Prostate gland (tissue), 2 donors: Measurements from ENCODE around the gene LARP4B. TPM values are rescaled to one million over a fixed set of nuclear protein-coding genes. Genes with fewer than 3 reads are reported as not detected.

Experiments used
- DNase-seq: peaks from one replicate; pipeline ENCODE4 v3.0.0-alpha.2; 2019; ENCODE audit warnings: low spot score
- H3K27ac ChIP-seq, 2 donors: fragments of 200-600 bp; sonication (generic); 2 replicates each; pipeline ENCODE4 v1.5.1; 2017 to 2019
- H3K27me3 ChIP-seq: fragments of 200-600 bp; sonication (generic); replicated peaks from 2 replicates; pipeline ENCODE4 v1.5.1; 2019; ENCODE audit not compliant: insufficient read depth
- H3K36me3 ChIP-seq, 2 donors: fragments of 200-600 bp; sonication (generic); 1 replicate in 1 of 2; 2 replicates in 1 of 2; pipeline versions ENCODE4 v1.5.1 to v1.8.1; 2017 to 2019
- H3K4me1 ChIP-seq: fragments of 200-600 bp; sonication (generic); replicated peaks from 2 replicates; pipeline ENCODE4 v1.5.1; 2019
- H3K4me3 ChIP-seq, 2 donors: fragments of 200-600 bp; sonication (generic); 2 replicates each; pipeline ENCODE4 v1.5.1; 2017 to 2019
- H3K9me3 ChIP-seq: fragments of 200-600 bp; sonication (generic); 2 replicates; pipeline ENCODE4 v1.5.1; 2017
- CTCF ChIP-seq, 4 experiments: fragments of 200-600 bp in 2 of 4; fragments of 450-650 bp in 2 of 4; sonication (generic) in 2 of 4; IDR thresholded peaks; 1 replicate in 3 of 4; 2 replicates in 1 of 4; pipeline ENCODE4 v1.5.1; 2016 to 2019; ENCODE audit warnings: antibody characterized with exemption in 4 of 4, mild to moderate bottlenecking in 2 of 4, moderate library complexity in 2 of 4
- POLR2A ChIP-seq: fragments of 450-650 bp; IDR thresholded peaks from one replicate; pipeline ENCODE4 v1.6.1; 2016; ENCODE audit warnings: antibody characterized with exemption, mild to moderate bottlenecking
- POLR2AphosphoS5 ChIP-seq: sonication (generic); formaldehyde crosslinking; IDR thresholded peaks from one replicate; pipeline ENCODE4 v1.6.1; 2017; ENCODE audit warnings: antibody characterized with exemption
- WGBS: methylation state at CpG from one replicate; pipeline ENCODE4 v1.1.5; 2018; 5-methylcytosine and 5-hydroxymethylcytosine counted together
- intact Hi-C: fragments of 100-400 bp; cut with DNase I; formaldehyde crosslinking; loops from one replicate; pipeline ENCODE4 v1.14.2; 2022
- total RNA-seq, 2 donors: library from RNA; depleted of rRNA; stranded (reverse); fragments of >200 nt; gene quantifications; one replicate each; pipeline ENCODE4 v1.1.0, GENCODE V29; 2016

The LARP4B gene
- total RNA-seq, 2 donors from 2014 or later: 51.9 to 95.4 TPM

GRCh38 chr10:870564-871166 lies 60.8 kb downstream of the LARP4B start:
- intact Hi-C loops: no loop called here
- Histone ChIP-seq H3K9me3 (no peaks in the 10 kb centered on the region), H3K4me3 (no peak overlapping the region), H3K27ac (peak overlapping the region in 1 of 2 donors; percentile 43), H3K36me3 (no peaks in the 10 kb centered on the region), H3K4me1 (no peaks in the 10 kb centered on the region), H3K27me3 (no peaks in the 10 kb centered on the region)
- 75% methylated on average over 7 of the region's 7 CpGs for WGBS
- no peak for DNase-seq
- TF ChIP-seq POLR2A: no peak
- no peak for TF ChIP-seq CTCF (IDR thresholded peaks at IDR 0.05)
- TF ChIP-seq POLR2AphosphoS5: peak; percentile 23

- H3K9me3 ChIP-seq: no peaks in the 10 kb centered on the region
- WGBS: 78% methylated on average over 3 of the region's 3 CpGs
- TF ChIP-seq CTCF (IDR thresholded peaks at IDR 0.05): no peak
- no peak for TF ChIP-seq POLR2A
- no peak for TF ChIP-seq POLR2AphosphoS5
- no peaks in the 10 kb centered on the region for H3K36me3 ChIP-seq
- no peak for DNase-seq
- H3K27ac ChIP-seq: no peak overlapping the region
- H3K27me3 ChIP-seq: no peaks in the 10 kb centered on the region
- no peak overlapping the region for H3K4me3 ChIP-seq
- intact Hi-C loops: no loop called here
- no peaks in the 10 kb centered on the region for H3K4me1 ChIP-seq
These were observed 62.3 kb downstream of the LARP4B start for GRCh38 chr10:869171-869570.

- Histone ChIP-seq H3K27me3 (no peaks in the 10 kb centered on the region), H3K9me3 (no peaks in the 10 kb centered on the region), H3K4me1 (no peaks in the 10 kb centered on the region), H3K27ac (no peak overlapping the region), H3K36me3 (no peaks in the 10 kb centered on the region), H3K4me3 (no peak overlapping the region)
- WGBS: 86% methylated on average over 6 of the region's 6 CpGs
- intact Hi-C loops: no loop called here
- DNase-seq: no peak
- TF ChIP-seq CTCF (IDR thresholded peaks at IDR 0.05) (no peak), POLR2A (no peak), POLR2AphosphoS5 (no peak)
These were observed 63.7 kb downstream of the LARP4B start for GRCh38 chr10:867807-868206.

- WGBS: 94% methylated on average over 4 of the region's 4 CpGs
- Histone ChIP-seq H3K27me3 (no peaks in the 10 kb centered on the region), H3K4me3 (no peak overlapping the region), H3K4me1 (no peaks in the 10 kb centered on the region), H3K9me3 (no peaks in the 10 kb centered on the region), H3K36me3 (no peaks in the 10 kb centered on the region), H3K27ac (no peak overlapping the region)
- intact Hi-C loops: no loop called here
- TF ChIP-seq CTCF (IDR thresholded peaks at IDR 0.05): no peak
- no peak for DNase-seq
These were observed 64.9 kb downstream of the LARP4B start for GRCh38 chr10:866577-866941.

- no peaks in the 10 kb centered on the region for H3K27me3 ChIP-seq
- intact Hi-C loops: no loop called here
- H3K4me3 ChIP-seq: no peak overlapping the region
- 97% methylated on average over 8 of the region's 8 CpGs for WGBS
- no peak for DNase-seq
- H3K27ac ChIP-seq: no peak overlapping the region
- H3K36me3 ChIP-seq: no peaks in the 10 kb centered on the region
- no peaks in the 10 kb centered on the region for H3K9me3 ChIP-seq
- no peaks in the 10 kb centered on the region for H3K4me1 ChIP-seq
- TF ChIP-seq POLR2AphosphoS5 (no peak), POLR2A (no peak), CTCF (IDR thresholded peaks at IDR 0.05) (no peak)
These were observed 65.5 kb downstream of the LARP4B start for GRCh38 chr10:865924-866576.
